Aorta (tissue), 5 donors: ENCODE measurements around the gene B3GNT9. TPM values are rescaled to one million over a fixed set of nuclear protein-coding genes. Genes with fewer than 3 reads are reported as not detected.

Experiments used
- ATAC-seq: fragments of 200-7000 bp; cut with Tn5 transposase; one replicate; pipeline ENCODE4 v1.9.1; 2022; ENCODE audit warnings: moderate library complexity; ENCODE audit not compliant: low FRiP score
- DNase-seq, 2 donors: peaks; one replicate each; pipeline ENCODE4 v3.0.0-alpha.2; 2020
- H3K27ac ChIP-seq, 2 donors: one replicate each; pipeline ENCODE4 v1.5.1; 2013; ENCODE audit warnings: low read length in 2 of 2, mild to moderate bottlenecking in 2 of 2, moderate library complexity in 2 of 2, control low read depth in 1 of 2, inconsistent platforms in 1 of 2, low read depth in 1 of 2
- H3K27me3 ChIP-seq, 2 donors: one replicate each; pipeline ENCODE4 v1.6.1; 2013; ENCODE audit warnings: control low read depth in 1 of 2, low read length in 1 of 2, mild to moderate bottlenecking in 1 of 2, moderate library complexity in 1 of 2; ENCODE audit not compliant: insufficient read depth in 2 of 2, control insufficient read depth in 1 of 2
- H3K36me3 ChIP-seq, 2 donors: one replicate each; pipeline ENCODE4 v1.6.1; 2013; ENCODE audit warnings: control low read depth in 1 of 2, low read length in 1 of 2, mild to moderate bottlenecking in 1 of 2; ENCODE audit not compliant: insufficient read depth in 2 of 2, control insufficient read depth in 1 of 2
- H3K4me1 ChIP-seq, 2 donors: one replicate each; pipeline ENCODE4 v1.6.1; 2013; ENCODE audit warnings: low read length in 2 of 2, control low read depth in 1 of 2, mild to moderate bottlenecking in 1 of 2, moderate library complexity in 1 of 2; ENCODE audit not compliant: insufficient read depth in 2 of 2, control insufficient read depth in 1 of 2
- H3K4me3 ChIP-seq, 2 donors: one replicate each; pipeline ENCODE4 v1.5.1; 2013; ENCODE audit warnings: low read length in 2 of 2, control low read depth in 1 of 2, mild to moderate bottlenecking in 1 of 2
- H3K9me3 ChIP-seq: one replicate; pipeline ENCODE4 v1.6.1; 2013; ENCODE audit warnings: mild to moderate bottlenecking, low read length; ENCODE audit not compliant: control insufficient read depth
- WGBS, 2 donors: extraction: QIAGEN DNeasy Blood & Tissue Kit; methylation state at CpG; one replicate each; pipeline ENCODE4 v1.1.7; 2013; 5-methylcytosine and 5-hydroxymethylcytosine counted together
- intact Hi-C, 2 donors: fragments of 100-400 bp; cut with DNase I; formaldehyde crosslinking; loops; one replicate each; pipeline versions ENCODE4 v1.14.2 to v1.15.0; 2022
- polyA plus RNA-seq, 2 donors: library from polyadenylated mRNA; stranded (reverse); fragments of 200-250 nt; gene quantifications; one replicate each; pipeline ENCODE4 v1.2.3, GENCODE V29; 2013
- total RNA-seq, 2 donors: library from RNA; stranded (reverse); fragmentation: NEBNext Ultra II Directional; extraction: Animal tissue kit (Norgen Biotek cat#: 25700); gene quantifications; one replicate each; pipeline ENCODE4 v1.2.1, GENCODE V29; 2021
- donor health status: healthy with polysubstance abuse.
- donor health status: Bipolar disorder and iron deficiency.
- donor health status: DM: no; HTN: no; CAD: no.
- donor health status: DM: no; HTN: no; CAD: no.
- donor health status: DM: yes; HTN: yes; CAD: no.

The B3GNT9 gene
- total and polyA plus RNA-seq, 4 donors = 3.9 to 22.4 (median 17.2) TPM

GRCh38 chr16:67157892-67158635 lies 7.3 kb upstream of the B3GNT9 start:
- Histone ChIP-seq H3K9me3 (no peaks in the 10 kb centered on the region), H3K36me3 (no peaks in the 10 kb centered on the region), H3K4me1 (no peaks in the 10 kb centered on the region), H3K27me3 (no peaks in the 10 kb centered on the region), H3K27ac (no peak overlapping the region), H3K4me3 (no peak overlapping the region)
- DNase-seq (peak in 1 of 2 donors; percentile 25), ATAC-seq (no peak)
- intact Hi-C loops = loop anchor here in 1 of 2 donors (2.0 to 10.0 kb wide), 3 partner anchors 27 to 263 kb away; no protein-coding TSS in a partner anchor
- WGBS, 2 donors = 91 to 92% methylated on average over 7 of the region's 7 CpGs

- Histone ChIP-seq H3K9me3 (no peaks in the 10 kb centered on the region), H3K4me3 (no peak overlapping the region), H3K27me3 (no peaks in the 10 kb centered on the region), H3K27ac (no peak overlapping the region), H3K4me1 (no peaks in the 10 kb centered on the region), H3K36me3 (no peaks in the 10 kb centered on the region)
- ATAC-seq = no peak
- DNase-seq = no peak
- intact Hi-C loops = loop anchor here in 1 of 2 donors (5.0 to 10.0 kb wide), 2 partner anchors 140 to 262 kb away; no protein-coding TSS in a partner anchor
- 77 to 78% methylated on average over 7 of the region's 7 CpGs for WGBS, 2 donors
Observed at GRCh38 chr16:67157106-67157748, 6.4 kb upstream of the B3GNT9 start.

GRCh38 chr16:67156143-67156844 lies 5.5 kb upstream of the B3GNT9 start:
- Histone ChIP-seq H3K36me3 (no peaks in the 10 kb centered on the region), H3K9me3 (no peaks in the 10 kb centered on the region), H3K27ac (no peak overlapping the region), H3K4me1 (no peaks in the 10 kb centered on the region), H3K4me3 (no peak overlapping the region), H3K27me3 (no peaks in the 10 kb centered on the region)
- 75 to 76% methylated on average over 15 of the region's 15 CpGs for WGBS, 2 donors
- DNase-seq (peak in 1 of 2 donors; percentile 36), ATAC-seq (no peak)
- intact Hi-C loops = loop anchor here in 1 of 2 donors (5.0 to 10.0 kb wide), 2 partner anchors 139 to 261 kb away; no protein-coding TSS in a partner anchor

GRCh38 chr16:67155295-67156142 lies 4.7 kb upstream of the B3GNT9 start:
- Histone ChIP-seq H3K27me3 (no peaks in the 10 kb centered on the region), H3K4me1 (no peaks in the 10 kb centered on the region), H3K27ac (no peak overlapping the region), H3K9me3 (no peaks in the 10 kb centered on the region), H3K36me3 (no peaks in the 10 kb centered on the region), H3K4me3 (no peak overlapping the region)
- 10 to 12% methylated on average over 68 to 74 of the region's 74 CpGs for WGBS, 2 donors
- ATAC-seq (peak; percentile 86), DNase-seq (peak; percentile 77 to 92)
- intact Hi-C loops = loop anchor here (1.0 to 10.0 kb wide), 4 partner anchors 138 to 261 kb away; no protein-coding TSS in a partner anchor

GRCh38 chr16:67154578-67155294 lies 3.9 kb upstream of the B3GNT9 start:
- Histone ChIP-seq H3K36me3 (no peaks in the 10 kb centered on the region), H3K4me1 (no peaks in the 10 kb centered on the region), H3K27me3 (no peaks in the 10 kb centered on the region), H3K9me3 (no peaks in the 10 kb centered on the region), H3K4me3 (no peak overlapping the region), H3K27ac (no peak overlapping the region)
- no peak for ATAC-seq
- peak in 1 of 2 donors; percentile 43 for DNase-seq
- intact Hi-C loops = loop anchor here (1.0 to 10.0 kb wide), 6 partner anchors 47 to 260 kb away; partner anchors contain the start of gene PHAF1 (in 1 of the 2)
- WGBS, 2 donors = 37 to 38% methylated on average over 52 to 61 of the region's 61 CpGs

GRCh38 chr16:67151431-67152097 lies 766 bp upstream of the B3GNT9 start:
- peak in 1 of 2 donors; percentile 70 for DNase-seq

GRCh38 chr16:67150047-67150832 lies 558 bp downstream of the B3GNT9 start:
- Histone ChIP-seq H3K4me3 (peak overlapping the region; percentile 49 to 59), H3K36me3 (peaks cover 0 to 2% of the 10 kb centered on the region in 2 donors), H3K27ac (peak overlapping the region in 1 of 2 donors; percentile 41), H3K9me3 (no peaks in the 10 kb centered on the region), H3K4me1 (no peaks in the 10 kb centered on the region), H3K27me3 (no peaks in the 10 kb centered on the region)
- ATAC-seq = peak; percentile 74
- DNase-seq = peak; percentile 64 to 87
- intact Hi-C loops = loop anchor here (5.0 to 10.0 kb wide), 3 partner anchors 43 to 255 kb away; partner anchors contain the start of gene PHAF1 (in 1 of the 2)
- 10% methylated on average over 92 to 94 of the region's 94 CpGs for WGBS, 2 donors

More at GRCh38 chr16:67151431-67152097, 766 bp upstream of the B3GNT9 start:
- Histone ChIP-seq H3K36me3 (no peaks in the 10 kb centered on the region), H3K27me3 (no peaks in the 10 kb centered on the region), H3K4me3 (no peak overlapping the region), H3K4me1 (no peaks in the 10 kb centered on the region), H3K27ac (no peak overlapping the region), H3K9me3 (no peaks in the 10 kb centered on the region)
- ATAC-seq = no peak
- intact Hi-C loops = loop anchor here (5.0 to 10.0 kb wide), 3 partner anchors 44 to 257 kb away; partner anchors contain the start of gene PHAF1 (in 1 of the 2)
- 53% methylated on average over 8 of the region's 8 CpGs for WGBS, 2 donors
